Adrenal gland (tissue), 5 donors: ENCODE results near the gene TOMM5.

Experiments used
- CTCF ChIP-seq, 6 experiments: fragments of 450-650 bp in 4 of 6; fragments of 200-600 bp in 2 of 6; sonication (generic) in 1 of 6; IDR thresholded peaks; 1 replicate in 5 of 6; 2 replicates in 1 of 6; pipeline versions ENCODE4 v1.5.1 to v1.8.0; 2016 to 2021; ENCODE audit warnings: antibody characterized with exemption in 6 of 6, mild to moderate bottlenecking in 2 of 6, moderate library complexity in 1 of 6
- POLR2A ChIP-seq, 2 donors: fragments of 450-650 bp; IDR thresholded peaks; one replicate each; pipeline ENCODE4 v1.6.1; 2017; ENCODE audit warnings: antibody characterized with exemption in 2 of 2, mild to moderate bottlenecking in 2 of 2, moderate library complexity in 1 of 2
- donor health status: DM: no; HTN: no; CAD: no.

GRCh38 chr9:37550781-37551180 lies 41.6 kb downstream of the TOMM5 start:
- TF ChIP-seq CTCF (IDR thresholded peaks at IDR 0.05) (no peak), POLR2A (IDR thresholded peaks at IDR 0.05) (no peak)
